RWPE2 (cell line): Measurements from ENCODE around the gene MAP3K4.

Experiments
- ATAC-seq: fragments of 200-7000 bp; cut with Tn5 transposase; 3 replicates; pipeline ENCODE4 v1.9.1; 2021; ENCODE audit warnings: low read depth
- DNase-seq: peaks from one replicate; pipeline ENCODE4 v3.0.0-alpha.2; 2020; ENCODE audit warnings: low spot score
- H3K27ac ChIP-seq: fragments of 450-650 bp; 2 replicates; pipeline ENCODE4 v1.5.1; 2017; ENCODE audit warnings: mild to moderate bottlenecking; ENCODE audit not compliant: poor library complexity, severe bottlenecking
- H3K27me3 ChIP-seq: fragments of 250-450 bp; sonication (Bioruptor Pico); 2 replicates; pipeline ENCODE4 v1.5.1; 2021; ENCODE audit warnings: mild to moderate bottlenecking, moderate library complexity; ENCODE audit not compliant: insufficient read depth, poor library complexity, severe bottlenecking
- H3K36me3 ChIP-seq: fragments of 250-450 bp; sonication (Bioruptor Pico); 2 replicates; pipeline ENCODE4 v1.5.1; 2020; ENCODE audit warnings: low read depth, mild to moderate bottlenecking, moderate library complexity
- H3K4me1 ChIP-seq: fragments of 250-450 bp; sonication (Bioruptor Pico); 2 replicates; pipeline ENCODE4 v1.5.1; 2021; ENCODE audit warnings: mild to moderate bottlenecking, moderate library complexity; ENCODE audit not compliant: insufficient read depth, poor library complexity, severe bottlenecking
- H3K4me3 ChIP-seq: fragments of 250-450 bp; sonication (Bioruptor Pico); 2 replicates; pipeline ENCODE4 v1.5.1; 2021; ENCODE audit warnings: mild to moderate bottlenecking, moderate library complexity; ENCODE audit not compliant: severe bottlenecking
- H3K9me3 ChIP-seq: fragments of 250-450 bp; sonication (Bioruptor Pico); 2 replicates; pipeline ENCODE4 v1.5.1; 2021; ENCODE audit warnings: mild to moderate bottlenecking, moderate library complexity; ENCODE audit not compliant: severe bottlenecking
- CTCF ChIP-seq: fragments of 450-650 bp; IDR thresholded peaks from one replicate; pipeline ENCODE4 v1.5.1; 2017; ENCODE audit warnings: mild to moderate bottlenecking, moderate library complexity; ENCODE audit not compliant: poor library complexity, severe bottlenecking

The MAP3K4 gene

GRCh38 chr6:161128230-161128629 is 136.7 kb downstream of the MAP3K4 start:
- no peak overlapping the region for H3K4me3 ChIP-seq
- peaks cover 13% of the 10 kb centered on the region for H3K36me3 ChIP-seq
- no peak for TF ChIP-seq CTCF
- no peak overlapping the region for H3K27ac ChIP-seq
- no peaks in the 10 kb centered on the region for H3K4me1 ChIP-seq
- H3K27me3 ChIP-seq: no peaks in the 10 kb centered on the region
- DNase-seq (no peak), ATAC-seq (no peak)
- no peaks in the 10 kb centered on the region for H3K9me3 ChIP-seq

GRCh38 chr6:161128680-161129196 is 137.2 kb downstream of the MAP3K4 start:
- TF ChIP-seq CTCF: no peak
- ATAC-seq (no peak), DNase-seq (no peak)
- no peak overlapping the region for H3K27ac ChIP-seq
- no peaks in the 10 kb centered on the region for H3K27me3 ChIP-seq
- H3K9me3 ChIP-seq: no peaks in the 10 kb centered on the region
- peaks cover 11% of the 10 kb centered on the region for H3K36me3 ChIP-seq
- no peak overlapping the region for H3K4me3 ChIP-seq
- no peaks in the 10 kb centered on the region for H3K4me1 ChIP-seq

GRCh38 chr6:161130541-161130940 is 139.0 kb downstream of the MAP3K4 start:
- Histone ChIP-seq H3K27me3 (no peaks in the 10 kb centered on the region), H3K36me3 (peaks cover 7% of the 10 kb centered on the region), H3K4me3 (no peak overlapping the region), H3K27ac (no peak overlapping the region), H3K9me3 (no peaks in the 10 kb centered on the region), H3K4me1 (no peaks in the 10 kb centered on the region)
- DNase-seq (no peak), ATAC-seq (no peak)
- no peak for TF ChIP-seq CTCF

- no peaks in the 10 kb centered on the region for H3K27me3 ChIP-seq
- ATAC-seq: no peak
- H3K4me3 ChIP-seq: no peak overlapping the region
- H3K9me3 ChIP-seq: no peaks in the 10 kb centered on the region
- DNase-seq: no peak
- H3K27ac ChIP-seq: no peak overlapping the region
- H3K4me1 ChIP-seq: no peaks in the 10 kb centered on the region
- H3K36me3 ChIP-seq: peaks cover 7% of the 10 kb centered on the region
- no peak for TF ChIP-seq CTCF
Measured at GRCh38 chr6:161130967-161131766, 139.6 kb downstream of the MAP3K4 start.

GRCh38 chr6:161132384-161132783 is 140.8 kb downstream of the MAP3K4 start:
- Histone ChIP-seq H3K4me1 (no peaks in the 10 kb centered on the region), H3K9me3 (no peaks in the 10 kb centered on the region), H3K27me3 (no peaks in the 10 kb centered on the region), H3K4me3 (no peak overlapping the region), H3K27ac (no peak overlapping the region), H3K36me3 (peaks cover 7% of the 10 kb centered on the region)
- DNase-seq (peak; percentile 29), ATAC-seq (no peak)
- no peak for TF ChIP-seq CTCF
